H9 (cell line): ENCODE measurements around the gene DLG2. TPM values are rescaled to one million over a fixed set of nuclear protein-coding genes. Genes with fewer than 3 reads are reported as not detected.

Experiments
- DNase-seq: peaks from one replicate; pipeline ENCODE4 v3.0.0-alpha.2; 2017
- H2AFZ ChIP-seq: one replicate; pipeline ENCODE4 v1.6.1; 2013; ENCODE audit warnings: mild to moderate bottlenecking, low read length, control low read depth, moderate library complexity
- H2AK5ac ChIP-seq: 2 replicates; pipeline ENCODE4 v1.6.1; 2013; ENCODE audit warnings: low read length, control low read depth, mixed read lengths; ENCODE audit not compliant: insufficient read length
- H2BK120ac ChIP-seq: one replicate; pipeline ENCODE4 v1.6.1; 2013; ENCODE audit warnings: low read depth, mild to moderate bottlenecking, low read length, control low read depth, inconsistent platforms; ENCODE audit not compliant: poor library complexity, severe bottlenecking
- H2BK12ac ChIP-seq: 2 replicates; pipeline ENCODE4 v1.6.1; 2013; ENCODE audit warnings: low read length, control low read depth, mixed read lengths, low read depth; ENCODE audit not compliant: insufficient read length
- H2BK15ac ChIP-seq: 2 replicates; pipeline ENCODE4 v1.6.1; 2013; ENCODE audit warnings: low read depth, low read length, control low read depth
- H2BK20ac ChIP-seq: one replicate; pipeline ENCODE4 v1.6.1; 2013; ENCODE audit warnings: low read depth, mild to moderate bottlenecking, low read length, control low read depth, inconsistent platforms; ENCODE audit not compliant: poor library complexity, severe bottlenecking
- H2BK5ac ChIP-seq: 2 replicates; pipeline ENCODE4 v1.6.1; 2013; ENCODE audit warnings: low read length, control low read depth, mixed read lengths; ENCODE audit not compliant: insufficient read length
- H3K14ac ChIP-seq: 2 replicates; pipeline ENCODE4 v1.6.1; 2013; ENCODE audit warnings: low read length, control low read depth; ENCODE audit not compliant: insufficient read depth
- H3K18ac ChIP-seq: 2 replicates; pipeline ENCODE4 v1.6.1; 2013; ENCODE audit warnings: low read depth, mild to moderate bottlenecking, mixed read lengths, low read length, control low read depth; ENCODE audit not compliant: insufficient read length
- H3K23ac ChIP-seq: 2 replicates; pipeline ENCODE4 v1.6.1; 2013; ENCODE audit warnings: low read length, control low read depth, mixed read lengths, low read depth; ENCODE audit not compliant: insufficient read length
- H3K23me2 ChIP-seq: 2 replicates; pipeline ENCODE4 v1.6.1; 2013; ENCODE audit warnings: low read depth, mild to moderate bottlenecking, mixed read lengths, low read length, control low read depth; ENCODE audit not compliant: insufficient read length, poor library complexity, severe bottlenecking
- H3K27ac ChIP-seq: 2 replicates; pipeline ENCODE4 v1.5.1; 2013; ENCODE audit warnings: low read length, control low read depth, mixed read lengths, low read depth; ENCODE audit not compliant: insufficient read length
- H3K27me3 ChIP-seq: 2 replicates; pipeline ENCODE4 v1.6.1; 2013; ENCODE audit warnings: low read length, control low read depth, inconsistent platforms; ENCODE audit not compliant: insufficient read depth
- H3K4ac ChIP-seq: 2 replicates; pipeline ENCODE4 v1.6.1; 2013; ENCODE audit warnings: low read depth, mild to moderate bottlenecking, control low read depth, inconsistent platforms, low read length, moderate library complexity
- H3K4me1 ChIP-seq: 2 replicates; pipeline ENCODE4 v1.6.1; 2013; ENCODE audit warnings: low read length, control low read depth, inconsistent platforms; ENCODE audit not compliant: insufficient read depth
- H3K4me2 ChIP-seq: 2 replicates; pipeline ENCODE4 v1.6.1; 2013; ENCODE audit warnings: low read length, control low read depth, mixed read lengths; ENCODE audit not compliant: insufficient read length, insufficient read depth
- H3K56ac ChIP-seq: 2 replicates; pipeline ENCODE4 v1.6.1; 2013; ENCODE audit warnings: low read depth, mild to moderate bottlenecking, mixed read lengths, low read length, control low read depth; ENCODE audit not compliant: insufficient read length
- H3K79me1 ChIP-seq: 2 replicates; pipeline ENCODE4 v1.6.1; 2013; ENCODE audit warnings: low read depth, mild to moderate bottlenecking, moderate library complexity, low read length, control low read depth, inconsistent platforms; ENCODE audit not compliant: insufficient read depth, poor library complexity, severe bottlenecking
- H3K79me2 ChIP-seq: 2 replicates; pipeline ENCODE4 v1.6.1; 2013; ENCODE audit warnings: low read length, control low read depth, inconsistent platforms; ENCODE audit not compliant: insufficient read depth
- H3K9ac ChIP-seq: 2 replicates; pipeline ENCODE4 v1.6.1; 2013; ENCODE audit warnings: low read length, control low read depth, mixed read lengths; ENCODE audit not compliant: insufficient read length; ENCODE audit errors: extremely low read depth
- H3K9me3 ChIP-seq: one replicate; pipeline ENCODE4 v1.6.1; 2013; ENCODE audit warnings: low read depth, low read length, inconsistent platforms; ENCODE audit not compliant: control insufficient read depth
- H3T11ph ChIP-seq: one replicate; pipeline ENCODE4 v1.6.1; 2013; ENCODE audit warnings: mild to moderate bottlenecking, low read length, control low read depth, inconsistent platforms
- H4K20me1 ChIP-seq: one replicate; pipeline ENCODE4 v1.6.1; 2013; ENCODE audit not compliant: control insufficient read depth, insufficient read length, insufficient read depth
- H4K5ac ChIP-seq: 2 replicates; pipeline ENCODE4 v1.6.1; 2013; ENCODE audit warnings: low read depth, mild to moderate bottlenecking, mixed read lengths, low read length, control low read depth; ENCODE audit not compliant: insufficient read length
- H4K8ac ChIP-seq: replicated peaks from 2 replicates; pipeline ENCODE4 v1.6.1; 2013; ENCODE audit warnings: low read length, control low read depth, mixed read lengths, low read depth; ENCODE audit not compliant: insufficient read length
- H4K91ac ChIP-seq: 2 replicates; pipeline ENCODE4 v1.6.1; 2013; ENCODE audit warnings: low read depth, mild to moderate bottlenecking, moderate library complexity, mixed read lengths, low read length, control low read depth; ENCODE audit not compliant: insufficient read length
- H3K27ac Mint-ChIP-seq, 3 experiments: 2 replicates in 2 of 3; 3 replicates in 1 of 3; pipeline ENCODE4 v1.8.0; 2020 to 2021; ENCODE audit warnings: mixed read lengths in 3 of 3, mild to moderate bottlenecking in 1 of 3, moderate library complexity in 1 of 3
- H3K27me3 Mint-ChIP-seq: 2 replicates; pipeline ENCODE4 v1.8.0; 2021; ENCODE audit warnings: low read depth, mild to moderate bottlenecking, moderate library complexity, mixed read lengths
- H3K36me3 Mint-ChIP-seq, 3 experiments: 2 replicates in 2 of 3; 3 replicates in 1 of 3; pipeline ENCODE4 v1.8.0; 2020 to 2021; ENCODE audit warnings: low read depth in 3 of 3, mixed read lengths in 3 of 3; ENCODE audit not compliant: insufficient read depth in 1 of 3
- H3K4me1 Mint-ChIP-seq, 2 experiments: 2 replicates each; pipeline ENCODE4 v1.8.0; 2020; ENCODE audit warnings: mixed read lengths in 2 of 2
- H3K4me3 Mint-ChIP-seq, 2 experiments: 2 replicates in 1 of 2; 3 replicates in 1 of 2; pipeline ENCODE4 v1.8.0; 2020 to 2021; ENCODE audit warnings: mild to moderate bottlenecking in 2 of 2, mixed read lengths in 2 of 2, moderate library complexity in 1 of 2
- H3K9me3 Mint-ChIP-seq, 2 experiments: 2 replicates in 1 of 2; 3 replicates in 1 of 2; pipeline ENCODE4 v1.8.0; 2020; ENCODE audit warnings: mild to moderate bottlenecking in 2 of 2, mixed read lengths in 2 of 2, moderate library complexity in 1 of 2
- WGBS: extraction: QIAGEN DNeasy Blood & Tissue Kit; methylation state at CpG from one replicate; pipeline ENCODE4 v1.1.7; 2013; ENCODE audit warnings: missing lambda C conversion rate, low lambda C conversion rate, mixed read lengths; ENCODE audit not compliant: insufficient read length; ENCODE audit errors: extremely low coverage; 5-methylcytosine and 5-hydroxymethylcytosine counted together
- total RNA-seq: library from RNA; stranded (reverse); gene quantifications from 2 replicates; pipeline ENCODE4 v1.2.1, GENCODE V29; 2021
- TF ChIP-seq, protein P1 (sequence below): fragments of 200-600 bp; sonication (generic); conservative IDR thresholded peaks from 3 replicates; pipeline ENCODE4 v1.8.0; 2021; ENCODE audit warnings: antibody characterized with exemption, mild to moderate bottlenecking

Gene DLG2
- total RNA-seq, 1 experiment from 2014 or later = 8.0 TPM

DNA sequence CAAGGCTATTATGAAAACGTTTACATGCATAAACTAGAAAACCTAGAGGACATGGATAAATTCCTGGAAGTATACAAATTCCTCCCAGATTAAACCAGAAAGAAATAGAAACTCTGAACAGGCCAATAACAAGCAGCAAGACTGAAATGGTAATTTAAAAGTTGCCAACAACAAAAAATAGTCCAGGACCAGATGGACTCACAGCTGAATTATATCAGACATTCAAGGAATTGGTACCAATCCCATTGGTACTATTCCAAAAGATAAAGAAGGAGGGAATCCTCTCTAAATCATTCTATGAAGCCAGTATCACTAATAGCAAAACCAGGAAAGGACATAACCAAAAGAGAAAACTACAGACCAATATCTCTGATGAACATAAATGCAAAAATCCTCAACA lies 236.0 kb downstream of the DLG2 start:
- Histone ChIP-seq H2BK5ac (no peak overlapping the region), H3K79me2 (no peaks in the 10 kb centered on the region), H2BK20ac (no peak overlapping the region), H3K23me2 (no peaks in the 10 kb centered on the region), H3K4me1 (no peaks in the 10 kb centered on the region), H2AFZ (no peak overlapping the region), H4K91ac (no peak overlapping the region), H3T11ph (no peak overlapping the region), H3K27ac (no peak overlapping the region), H4K20me1 (no peaks in the 10 kb centered on the region), H3K4me2 (no peak overlapping the region), H3K23ac (no peak overlapping the region), H3K79me1 (no peaks in the 10 kb centered on the region), H3K18ac (no peak overlapping the region), H2BK12ac (no peak overlapping the region), H3K4ac (no peak overlapping the region), H3K56ac (no peak overlapping the region), H2AK5ac (no peak overlapping the region), H3K27me3 (no peaks in the 10 kb centered on the region), H3K14ac (no peak overlapping the region), H4K8ac (no peak overlapping the region), H2BK120ac (no peak overlapping the region), H2BK15ac (no peak overlapping the region), H4K5ac (no peak overlapping the region), H3K9ac (no peak overlapping the region), H3K9me3 (no peaks in the 10 kb centered on the region)
- H3K27me3 Mint-ChIP-seq = no peaks in the 10 kb centered on the region
- H3K36me3 Mint-ChIP-seq = peaks cover 0 to 28% (median 2%) of the 10 kb centered on the region in 3 experiments; a peak in 6 of 7 replicates
- H3K4me1 Mint-ChIP-seq = peaks cover 9 to 19% of the 10 kb centered on the region in 2 experiments
- H3K9me3 Mint-ChIP-seq = peaks cover 2 to 5% of the 10 kb centered on the region in 2 experiments
- DNase-seq = no peak
- TF ChIP-seq, protein P1, sequence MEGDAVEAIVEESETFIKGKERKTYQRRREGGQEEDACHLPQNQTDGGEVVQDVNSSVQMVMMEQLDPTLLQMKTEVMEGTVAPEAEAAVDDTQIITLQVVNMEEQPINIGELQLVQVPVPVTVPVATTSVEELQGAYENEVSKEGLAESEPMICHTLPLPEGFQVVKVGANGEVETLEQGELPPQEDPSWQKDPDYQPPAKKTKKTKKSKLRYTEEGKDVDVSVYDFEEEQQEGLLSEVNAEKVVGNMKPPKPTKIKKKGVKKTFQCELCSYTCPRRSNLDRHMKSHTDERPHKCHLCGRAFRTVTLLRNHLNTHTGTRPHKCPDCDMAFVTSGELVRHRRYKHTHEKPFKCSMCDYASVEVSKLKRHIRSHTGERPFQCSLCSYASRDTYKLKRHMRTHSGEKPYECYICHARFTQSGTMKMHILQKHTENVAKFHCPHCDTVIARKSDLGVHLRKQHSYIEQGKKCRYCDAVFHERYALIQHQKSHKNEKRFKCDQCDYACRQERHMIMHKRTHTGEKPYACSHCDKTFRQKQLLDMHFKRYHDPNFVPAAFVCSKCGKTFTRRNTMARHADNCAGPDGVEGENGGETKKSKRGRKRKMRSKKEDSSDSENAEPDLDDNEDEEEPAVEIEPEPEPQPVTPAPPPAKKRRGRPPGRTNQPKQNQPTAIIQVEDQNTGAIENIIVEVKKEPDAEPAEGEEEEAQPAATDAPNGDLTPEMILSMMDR = no peak
- H3K27ac Mint-ChIP-seq = no peak overlapping the region
- no CpG with 5 or more reads among the region's 1 CpG for WGBS
- H3K4me3 Mint-ChIP-seq = no peak overlapping the region; a peak in 1 of 5 replicates
